Esophagus squamous epithelium (tissue), 4 donors: ENCODE measurements around the gene SEMA4C.

Source experiments
- POLR2A ChIP-seq, 4 donors: fragments of 450-650 bp; IDR thresholded peaks; one replicate each; pipeline ENCODE4 v1.6.1; 2017; ENCODE audit warnings: antibody characterized with exemption in 4 of 4, mild to moderate bottlenecking in 4 of 4, moderate library complexity in 3 of 4
- TF ChIP-seq, protein P1 (sequence below), 6 experiments: fragments of 450-650 bp in 4 of 6; fragments of 200-600 bp in 2 of 6; sonication (generic) in 2 of 6; IDR thresholded peaks; one replicate each; pipeline ENCODE4 v1.5.1; 2016 to 2019; ENCODE audit warnings: antibody characterized with exemption in 6 of 6, mild to moderate bottlenecking in 4 of 6, moderate library complexity in 4 of 6

DNA sequence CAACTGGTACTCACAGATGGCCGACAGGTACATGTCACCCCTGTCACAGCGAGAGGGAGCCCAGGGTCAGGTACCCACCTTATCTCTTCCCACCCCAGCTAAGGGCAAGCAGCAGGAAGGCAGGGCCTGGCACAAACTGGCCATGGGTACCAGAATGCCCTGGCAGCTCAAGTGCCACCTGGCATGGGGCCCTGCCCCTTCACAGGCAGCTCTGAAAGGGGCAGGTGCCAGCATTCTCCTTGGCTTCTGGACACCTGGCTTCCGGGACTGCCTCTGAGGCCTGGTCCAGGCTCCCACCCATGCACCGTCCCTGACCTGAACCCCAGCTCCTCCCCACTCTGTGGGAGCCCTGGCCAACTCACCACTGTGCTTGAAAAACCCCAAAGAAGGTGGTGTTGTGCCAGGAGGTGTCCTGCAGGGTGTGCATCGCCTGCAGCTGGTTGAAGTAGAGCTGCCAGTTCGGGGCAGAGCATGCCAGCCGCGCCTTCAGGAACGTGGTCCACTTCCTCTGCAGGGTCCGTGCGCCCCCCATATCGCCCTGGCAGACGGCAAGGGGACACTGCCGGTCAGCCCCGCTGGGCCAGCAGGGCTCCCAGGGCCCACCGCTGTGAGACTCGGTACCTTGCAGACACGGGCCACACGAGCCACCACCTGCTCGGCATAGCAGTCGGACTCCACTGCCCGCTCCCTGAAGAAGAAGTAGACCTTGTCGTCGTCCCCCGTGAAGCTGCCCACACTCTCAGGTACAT is 5.4 kb downstream of the SEMA4C start:
- no peak for TF ChIP-seq POLR2A (IDR thresholded peaks at IDR 0.05)
- TF ChIP-seq, protein P1, sequence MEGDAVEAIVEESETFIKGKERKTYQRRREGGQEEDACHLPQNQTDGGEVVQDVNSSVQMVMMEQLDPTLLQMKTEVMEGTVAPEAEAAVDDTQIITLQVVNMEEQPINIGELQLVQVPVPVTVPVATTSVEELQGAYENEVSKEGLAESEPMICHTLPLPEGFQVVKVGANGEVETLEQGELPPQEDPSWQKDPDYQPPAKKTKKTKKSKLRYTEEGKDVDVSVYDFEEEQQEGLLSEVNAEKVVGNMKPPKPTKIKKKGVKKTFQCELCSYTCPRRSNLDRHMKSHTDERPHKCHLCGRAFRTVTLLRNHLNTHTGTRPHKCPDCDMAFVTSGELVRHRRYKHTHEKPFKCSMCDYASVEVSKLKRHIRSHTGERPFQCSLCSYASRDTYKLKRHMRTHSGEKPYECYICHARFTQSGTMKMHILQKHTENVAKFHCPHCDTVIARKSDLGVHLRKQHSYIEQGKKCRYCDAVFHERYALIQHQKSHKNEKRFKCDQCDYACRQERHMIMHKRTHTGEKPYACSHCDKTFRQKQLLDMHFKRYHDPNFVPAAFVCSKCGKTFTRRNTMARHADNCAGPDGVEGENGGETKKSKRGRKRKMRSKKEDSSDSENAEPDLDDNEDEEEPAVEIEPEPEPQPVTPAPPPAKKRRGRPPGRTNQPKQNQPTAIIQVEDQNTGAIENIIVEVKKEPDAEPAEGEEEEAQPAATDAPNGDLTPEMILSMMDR (IDR thresholded peaks at IDR 0.05): no peak
